Ishikawa (cell line): ENCODE data around the gene PSMB1.

Source experiments
- CEBPB ChIP-seq: IDR thresholded peaks from 2 replicates; pipeline ENCODE4 v1.6.1; 2012
- CREB1 ChIP-seq: IDR thresholded peaks from 2 replicates; pipeline ENCODE4 v1.6.1; 2012; ENCODE audit warnings: low read depth
- EGR1 ChIP-seq: IDR thresholded peaks from 2 replicates; pipeline ENCODE4 v1.6.1; 2012
- EP300 ChIP-seq: IDR thresholded peaks from 2 replicates; pipeline ENCODE4 v1.6.1; 2012; ENCODE audit warnings: borderline replicate concordance
- FOXM1 ChIP-seq: IDR thresholded peaks from 2 replicates; pipeline ENCODE4 v1.6.1; 2012; ENCODE audit warnings: low read depth, borderline replicate concordance
- MAX ChIP-seq: IDR thresholded peaks from 2 replicates; pipeline ENCODE4 v1.6.1; 2012
- RAD21 ChIP-seq: IDR thresholded peaks from 2 replicates; pipeline ENCODE4 v1.6.1; 2012; ENCODE audit warnings: low read depth
- REST ChIP-seq: IDR thresholded peaks from 2 replicates; pipeline ENCODE4 v1.6.1; 2012; ENCODE audit warnings: low read depth, mild to moderate bottlenecking
- TAF1 ChIP-seq: IDR thresholded peaks from 2 replicates; pipeline ENCODE4 v1.6.1; 2012; ENCODE audit warnings: low read depth, mild to moderate bottlenecking
- TEAD4 ChIP-seq: IDR thresholded peaks from 2 replicates; pipeline ENCODE4 v1.6.1; 2012
- YY1 ChIP-seq: IDR thresholded peaks from 2 replicates; pipeline ENCODE4 v1.6.1; 2012; ENCODE audit warnings: low read depth
- ZBTB7A ChIP-seq: IDR thresholded peaks from 2 replicates; pipeline ENCODE4 v1.6.1; 2012; ENCODE audit warnings: low read depth

GRCh38 chr6:170532867-170533488 is 20.1 kb downstream of the PSMB1 start:
- TF ChIP-seq MAX (no peak), EP300 (no peak), REST (no peak), TAF1 (no peak), CREB1 (no peak), TEAD4 (no peak), ZBTB7A (no peak), YY1 (no peak), EGR1 (no peak), CEBPB (no peak), FOXM1 (no peak), RAD21 (no peak)
